ENCODE results near the gene MYLK4. TPM values are rescaled to one million over a fixed set of nuclear protein-coding genes. Genes with fewer than 3 reads are reported as not detected.

Gene MYLK4
- total RNA-seq, 6 experiments from 2014 or later, result 0.10 to 0.21 (median 0.12) TPM

DNA sequence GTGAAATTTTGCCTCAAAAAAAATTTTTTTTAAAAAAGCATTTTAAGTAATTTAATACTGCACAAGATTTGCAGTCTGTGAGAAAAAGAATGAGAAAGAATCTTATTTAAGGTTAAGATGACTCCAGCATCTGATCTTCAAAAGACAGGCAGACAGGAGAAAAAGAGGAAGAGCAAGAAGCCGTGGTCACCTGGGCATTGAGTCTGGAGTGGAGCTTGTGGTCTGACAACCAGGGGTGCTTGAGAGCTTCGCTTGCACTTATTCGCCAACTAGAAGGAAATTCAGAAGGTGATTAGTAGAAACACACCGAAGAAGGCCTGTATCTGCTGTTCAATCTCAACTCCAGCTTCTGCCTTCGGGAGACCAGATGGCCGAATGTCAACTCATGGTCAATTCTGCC is 75.9 kb downstream of the MYLK4 start:
- no peak for DNase-seq

GRCh38 chr6:2669067-2669700 is 81.5 kb downstream of the MYLK4 start:
- peaks cover 14% of the 10 kb centered on the region for H3K27me3 Mint-ChIP-seq (ENCODE audit: insufficient read depth)
- TF ChIP-seq, protein P1, sequence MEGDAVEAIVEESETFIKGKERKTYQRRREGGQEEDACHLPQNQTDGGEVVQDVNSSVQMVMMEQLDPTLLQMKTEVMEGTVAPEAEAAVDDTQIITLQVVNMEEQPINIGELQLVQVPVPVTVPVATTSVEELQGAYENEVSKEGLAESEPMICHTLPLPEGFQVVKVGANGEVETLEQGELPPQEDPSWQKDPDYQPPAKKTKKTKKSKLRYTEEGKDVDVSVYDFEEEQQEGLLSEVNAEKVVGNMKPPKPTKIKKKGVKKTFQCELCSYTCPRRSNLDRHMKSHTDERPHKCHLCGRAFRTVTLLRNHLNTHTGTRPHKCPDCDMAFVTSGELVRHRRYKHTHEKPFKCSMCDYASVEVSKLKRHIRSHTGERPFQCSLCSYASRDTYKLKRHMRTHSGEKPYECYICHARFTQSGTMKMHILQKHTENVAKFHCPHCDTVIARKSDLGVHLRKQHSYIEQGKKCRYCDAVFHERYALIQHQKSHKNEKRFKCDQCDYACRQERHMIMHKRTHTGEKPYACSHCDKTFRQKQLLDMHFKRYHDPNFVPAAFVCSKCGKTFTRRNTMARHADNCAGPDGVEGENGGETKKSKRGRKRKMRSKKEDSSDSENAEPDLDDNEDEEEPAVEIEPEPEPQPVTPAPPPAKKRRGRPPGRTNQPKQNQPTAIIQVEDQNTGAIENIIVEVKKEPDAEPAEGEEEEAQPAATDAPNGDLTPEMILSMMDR (IDR thresholded peaks at IDR 0.05), result no peak
- no peaks in the 10 kb centered on the region for H3K9me3 Mint-ChIP-seq
- peaks cover 9% of the 10 kb centered on the region; the same call in 1 of the 2 replicates for H3K4me1 Mint-ChIP-seq (ENCODE audit: low read depth)
- no peak for DNase-seq
- H3K36me3 Mint-ChIP-seq (ENCODE audit: low read depth), result no peaks in the 10 kb centered on the region
- H3K4me3 Mint-ChIP-seq, result no peak overlapping the region
- H3K27ac Mint-ChIP-seq, result no peak overlapping the region

More for the DNA sequence above, 75.9 kb downstream of the MYLK4 start:
- no peaks in the 10 kb centered on the region for H3K4me1 Mint-ChIP-seq (ENCODE audit: low read depth)
- H3K27me3 Mint-ChIP-seq (ENCODE audit: insufficient read depth), result peaks cover 13% of the 10 kb centered on the region
- no peak overlapping the region for H3K27ac Mint-ChIP-seq
- H3K4me3 Mint-ChIP-seq, result no peak overlapping the region
- H3K9me3 Mint-ChIP-seq, result no peaks in the 10 kb centered on the region
- TF ChIP-seq, protein P1 (IDR thresholded peaks at IDR 0.05), result no peak
- no peaks in the 10 kb centered on the region for H3K36me3 Mint-ChIP-seq (ENCODE audit: low read depth)

GRCh38 chr6:2667617-2668016 is 83.1 kb downstream of the MYLK4 start:
- Mint-ChIP-seq H3K4me3 (no peak overlapping the region), H3K36me3 (ENCODE audit: low read depth) (no peaks in the 10 kb centered on the region), H3K4me1 (ENCODE audit: low read depth) (peaks cover 9% of the 10 kb centered on the region; the same call in 1 of the 2 replicates), H3K27ac (no peak overlapping the region), H3K9me3 (peaks cover 7% of the 10 kb centered on the region; the same call in 1 of the 2 replicates), H3K27me3 (ENCODE audit: insufficient read depth) (peaks cover 12% of the 10 kb centered on the region)
- TF ChIP-seq, protein P1 (IDR thresholded peaks at IDR 0.05), result no peak
- DNase-seq, result no peak

DNA sequence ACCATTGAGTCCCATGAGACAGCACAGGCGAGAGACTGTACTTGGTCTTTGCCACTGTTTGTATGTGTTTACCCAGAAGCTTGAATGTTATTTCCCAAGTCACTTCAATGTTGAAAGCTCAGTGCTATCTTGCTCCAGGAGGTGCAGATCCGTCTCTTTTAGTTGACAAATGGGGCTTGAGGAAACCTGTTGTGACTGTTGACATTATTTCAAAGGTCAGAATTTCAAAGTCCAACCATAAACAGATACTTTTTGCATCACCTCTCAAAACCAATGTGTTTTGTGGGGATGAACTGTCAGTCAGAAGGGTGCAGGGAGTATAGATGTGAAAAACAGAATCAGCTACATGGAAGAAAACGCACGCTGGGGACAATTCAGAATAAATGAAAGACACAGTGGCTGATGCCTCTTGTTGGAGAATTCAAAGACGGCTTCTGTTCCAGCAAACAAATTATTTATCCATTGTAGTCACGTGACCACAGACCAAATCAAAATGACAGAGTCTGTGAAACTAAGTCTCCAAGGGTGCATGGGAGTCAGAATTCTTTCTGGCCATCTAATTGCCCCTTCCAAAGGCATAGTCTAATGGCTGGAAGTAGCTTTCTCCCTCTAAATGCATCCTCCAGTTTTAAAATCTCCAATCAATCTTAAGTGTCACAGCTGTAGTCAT is 83.7 kb downstream of the MYLK4 start:
- TF ChIP-seq, protein P1 (IDR thresholded peaks at IDR 0.05), result no peak
- peaks cover 9% of the 10 kb centered on the region; the same call in 1 of the 2 replicates for H3K4me1 Mint-ChIP-seq (ENCODE audit: low read depth)
- H3K4me3 Mint-ChIP-seq, result no peak overlapping the region
- H3K27me3 Mint-ChIP-seq (ENCODE audit: insufficient read depth), result peaks cover 16% of the 10 kb centered on the region
- H3K27ac Mint-ChIP-seq, result no peak overlapping the region
- DNase-seq, result no peak
- peaks cover 7% of the 10 kb centered on the region; the same call in 1 of the 2 replicates for H3K9me3 Mint-ChIP-seq
- H3K36me3 Mint-ChIP-seq (ENCODE audit: low read depth), result no peaks in the 10 kb centered on the region

- Mint-ChIP-seq H3K4me3 (no peak overlapping the region), H3K36me3 (ENCODE audit: low read depth) (no peaks in the 10 kb centered on the region), H3K27me3 (ENCODE audit: insufficient read depth) (peaks cover 14% of the 10 kb centered on the region), H3K27ac (no peak overlapping the region), H3K4me1 (ENCODE audit: low read depth) (peaks cover 9% of the 10 kb centered on the region; the same call in 1 of the 2 replicates), H3K9me3 (peaks cover 7% of the 10 kb centered on the region; the same call in 1 of the 2 replicates)
- TF ChIP-seq, protein P1 (IDR thresholded peaks at IDR 0.05), result no peak
- DNase-seq, result no peak
Observed at GRCh38 chr6:2665146-2666070, 85.3 kb downstream of the MYLK4 start.
